SK-N-SH (cell line): ENCODE results near the gene RPP30. TPM values are rescaled to one million over a fixed set of nuclear protein-coding genes. Genes with fewer than 3 reads are reported as not detected.

Experiments
- CTCF ChIA-PET: fragments of 300-600, 350-600 bp; formaldehyde crosslinking; extraction: SDS; loops from one replicate; lab custom pipeline; 2021; lab: Yijun Ruan, JAX
- POLR2A ChIA-PET: fragments of 350-600 bp; sonication (Branson Sonifier 250); formaldehyde crosslinking; extraction: SDS; loops from one replicate; lab custom pipeline; 2020; ENCODE audit warnings: antibody characterized with exemption, inconsistent platforms; lab: Yijun Ruan, JAX
- DNase-seq: peaks from one replicate; pipeline ENCODE4 v3.0.0; 2012
- H2AFZ ChIP-seq: fragments of 200-600 bp; sonication (generic); 2 replicates; pipeline ENCODE4 v1.8.1; 2016; ENCODE audit warnings: antibody characterized with exemption, mild to moderate bottlenecking, low read depth
- H3F3A ChIP-seq: fragments of 200-600 bp; sonication (generic); replicated peaks from 2 replicates; pipeline ENCODE3; 2016; ENCODE audit warnings: antibody characterized with exemption, mild to moderate bottlenecking; ENCODE audit not compliant: insufficient read depth
- H3K27ac ChIP-seq, 2 experiments: fragments of 200-500 bp in 1 of 2; fragments of 200-600 bp in 1 of 2; sonication (Bioruptor generic) in 1 of 2; sonication (generic), shearing (Covaris generic) in 1 of 2; 2 replicates each; pipeline versions ENCODE4 v1.5.1 to v1.6.1; 2014 to 2016; ENCODE audit warnings: low read depth in 2 of 2, inconsistent platforms in 1 of 2, low read length in 1 of 2, mild to moderate bottlenecking in 1 of 2, mixed read lengths in 1 of 2
- H3K27me3 ChIP-seq: fragments of 200-600 bp; sonication (generic), shearing (Covaris generic); 2 replicates; pipeline ENCODE4 v1.6.1; 2016; ENCODE audit warnings: mixed run types; ENCODE audit not compliant: insufficient read depth
- H3K36me3 ChIP-seq, 2 experiments: fragments of 200-500 bp in 1 of 2; fragments of 200-600 bp in 1 of 2; sonication (Bioruptor generic) in 1 of 2; sonication (generic) in 1 of 2; replicated peaks in 1 of 2; 2 replicates each; pipeline versions ENCODE3 to v1.5.1; 2014 to 2016; ENCODE audit warnings: low read length in 1 of 2, mild to moderate bottlenecking in 1 of 2; ENCODE audit not compliant: insufficient read depth in 2 of 2, control insufficient read depth in 1 of 2
- H3K4me1 ChIP-seq, 2 experiments: fragments of 200-500 bp in 1 of 2; fragments of 200-600 bp in 1 of 2; sonication (Bioruptor generic) in 1 of 2; sonication (generic), shearing (Covaris generic) in 1 of 2; 2 replicates each; pipeline versions ENCODE4 v1.5.1 to v1.6.1; 2014 to 2016; ENCODE audit warnings: low read depth in 1 of 2, low read length in 1 of 2, mixed run types in 1 of 2; ENCODE audit not compliant: insufficient read depth in 2 of 2, control insufficient read depth in 1 of 2
- H3K4me2 ChIP-seq: fragments of 200-600 bp; sonication (generic), shearing (Covaris generic); 2 replicates; pipeline ENCODE4 v1.6.1; 2017; ENCODE audit warnings: mixed run types
- H3K4me3 ChIP-seq, 2 experiments: fragments of 200-500 bp in 1 of 2; fragments of 200-600 bp in 1 of 2; sonication (Bioruptor generic) in 1 of 2; sonication (generic), shearing (Covaris generic) in 1 of 2; 2 replicates each; pipeline versions ENCODE4 v1.5.1 to v1.8.1; 2014 to 2016; ENCODE audit warnings: low read depth in 2 of 2, inconsistent platforms in 1 of 2, low read length in 1 of 2, mild to moderate bottlenecking in 1 of 2, mixed read lengths in 1 of 2, moderate library complexity in 1 of 2
- H3K79me2 ChIP-seq: fragments of 200-600 bp; sonication (generic); 2 replicates; pipeline ENCODE4 v1.8.1; 2017; ENCODE audit warnings: mild to moderate bottlenecking; ENCODE audit not compliant: insufficient read depth
- H3K9ac ChIP-seq: fragments of 200-600 bp; sonication (generic); 2 replicates; pipeline ENCODE4 v1.6.1; 2017; ENCODE audit warnings: mixed run types
- H3K9me2 ChIP-seq: fragments of 200-600 bp; sonication (generic); 2 replicates; pipeline ENCODE4 v1.6.1; 2017; ENCODE audit warnings: mixed run types
- H3K9me3 ChIP-seq: fragments of 200-600 bp; sonication (generic); 2 replicates; pipeline ENCODE4 v1.6.1; 2017; ENCODE audit warnings: mixed run types, mild to moderate bottlenecking, moderate library complexity
- H4K20me1 ChIP-seq: fragments of 200-600 bp; sonication (generic); 2 replicates; pipeline ENCODE4 v1.6.1; 2017; ENCODE audit warnings: mild to moderate bottlenecking, mixed run types; ENCODE audit not compliant: insufficient read depth
- CTCF ChIP-seq: fragments of 200-600 bp; sonication (generic); IDR thresholded peaks from 2 replicates; pipeline ENCODE4 v1.6.1; 2017; ENCODE audit warnings: antibody characterized with exemption, mild to moderate bottlenecking, moderate library complexity
- EP300 ChIP-seq, 2 experiments: IDR thresholded peaks; 2 replicates each; pipeline versions ENCODE4 v1.4.0 to v1.6.1; 2012; ENCODE audit warnings: borderline replicate concordance in 1 of 2, low read depth in 1 of 2, low read length in 1 of 2
- FOXJ3 ChIP-seq: sonication (generic); formaldehyde crosslinking; IDR thresholded peaks from 2 replicates; pipeline ENCODE4 v1.5.1; 2020; ENCODE audit warnings: mild to moderate bottlenecking, missing genetic modification reagents
- POLR2AphosphoS5 ChIP-seq: IDR thresholded peaks from 2 replicates; pipeline ENCODE4 v1.6.1; 2012; ENCODE audit warnings: low read depth, low read length
- RCOR1 ChIP-seq: fragments of 150-350 bp; IDR thresholded peaks from 2 replicates; pipeline ENCODE4 v1.6.1; 2017; ENCODE audit warnings: antibody characterized with exemption, low read length
- REST ChIP-seq: IDR thresholded peaks from 2 replicates; pipeline ENCODE4 v1.6.1; 2012; ENCODE audit warnings: mild to moderate bottlenecking, low read depth, low read length, moderate library complexity
- RFX5 ChIP-seq: IDR thresholded peaks from 2 replicates; pipeline ENCODE4 v1.6.1; 2012; ENCODE audit warnings: mild to moderate bottlenecking, improper control_type of control experiment, low read length
- SMC3 ChIP-seq: IDR thresholded peaks from 2 replicates; pipeline ENCODE4 v1.6.1; 2012; ENCODE audit warnings: low read depth, low read length, improper control_type of control experiment
- TEAD4 ChIP-seq: IDR thresholded peaks from 2 replicates; pipeline ENCODE4 v1.4.0; 2012; ENCODE audit warnings: mild to moderate bottlenecking, borderline replicate concordance; ENCODE audit not compliant: insufficient read depth
- ZBTB33 ChIP-seq: IDR thresholded peaks from 2 replicates; pipeline ENCODE4 v1.4.0; 2012; ENCODE audit warnings: low read depth, borderline replicate concordance
- WGBS: methylation state at CpG from one replicate; pipeline ENCODE4 v1.1.6; 2017; ENCODE audit warnings: low lambda C conversion rate; 5-methylcytosine and 5-hydroxymethylcytosine counted together
- polyA plus RNA-seq, 3 experiments: library from polyadenylated mRNA; depleted of rRNA; stranded (reverse); fragments of >200 nt; gene quantifications; 2 replicates each; pipeline ENCODE4 v1.2.3, GENCODE V29; 2012

RPP30 gene
- polyA plus RNA-seq, 1 of the 3 experiments (the other 2 are of a cell fraction) = 16.7 TPM

- H3K27me3 ChIP-seq = no peaks in the 10 kb centered on the region
- 57% methylated on average over 4 of the region's 4 CpGs for WGBS
- H3K4me2 ChIP-seq = no peak overlapping the region
- H3K4me3 ChIP-seq = no peak overlapping the region
- no peaks in the 10 kb centered on the region for H3K9me2 ChIP-seq
- no peaks in the 10 kb centered on the region for H4K20me1 ChIP-seq
- DNase-seq = no peak
- H3F3A ChIP-seq = peaks cover 54% of the 10 kb centered on the region
- H3K79me2 ChIP-seq = no peaks in the 10 kb centered on the region
- peak overlapping the region; percentile 30 to 67; a peak in 2 of 4 replicates for H3K27ac ChIP-seq
- ChIA-PET CTCF (interaction anchor here (0.6 to 7.6 kb wide), 67 partner anchors 8 to 1001 kb away, joined by 3 to 124 read pairs (median 4); partner anchors contain the start of genes HTR7, PCGF5 and RPP30), POLR2A (no interaction called here)
- H2AFZ ChIP-seq = no peak overlapping the region
- no peaks in the 10 kb centered on the region for H3K9me3 ChIP-seq
- TF ChIP-seq FOXJ3 (CRISPR knock-in tag) = no peak
- TF ChIP-seq TEAD4 = no peak
- no peak for TF ChIP-seq RFX5
- TF ChIP-seq REST = no peak
- TF ChIP-seq POLR2AphosphoS5 = no peak
- no peak for TF ChIP-seq CTCF
- TF ChIP-seq SMC3 = no peak
- no peak for TF ChIP-seq EP300 (IDR thresholded peaks at IDR 0.05; ENCODE audit: borderline replicate concordance in 1 of 2, low read depth in 1 of 2, low read length in 1 of 2)
- TF ChIP-seq RCOR1 = no peak
- H3K4me1 ChIP-seq = peaks cover 4 to 7% of the 10 kb centered on the region in 2 experiments; a peak in 2 of 4 replicates
- H3K36me3 ChIP-seq = peaks cover 6 to 31% of the 10 kb centered on the region in 2 experiments
- no peak overlapping the region for H3K9ac ChIP-seq
These were observed 40.4 kb downstream of the RPP30 start for GRCh38 chr10:90912174-90912573.

- Histone ChIP-seq H3K9me2 (no peaks in the 10 kb centered on the region), H3K4me2 (no peak overlapping the region), H3K4me3 (no peak overlapping the region), H2AFZ (no peak overlapping the region), H3K9me3 (no peaks in the 10 kb centered on the region), H3K9ac (no peak overlapping the region), H3K4me1 (peaks cover 7 to 12% of the 10 kb centered on the region in 2 experiments), H3K79me2 (no peaks in the 10 kb centered on the region), H3F3A (peaks cover 62% of the 10 kb centered on the region), H3K27ac (peak overlapping the region; percentile 30 to 67; a peak in 1 of 4 replicates), H3K27me3 (no peaks in the 10 kb centered on the region), H3K36me3 (peaks cover 6 to 30% of the 10 kb centered on the region in 2 experiments), H4K20me1 (no peaks in the 10 kb centered on the region)
- TF ChIP-seq ZBTB33 (no peak), POLR2AphosphoS5 (peak; percentile 57)
- 100% methylated on average over 7 of the region's 7 CpGs for WGBS
- no peak for DNase-seq
- CTCF ChIA-PET = interaction anchor here (0.8 to 7.6 kb wide), 8 partner anchors 19 to 581 kb away, joined by 3 to 124 read pairs (median 12); no protein-coding TSS in a partner anchor
- POLR2A ChIA-PET = no interaction called here
These were observed 41.2 kb downstream of the RPP30 start for GRCh38 chr10:90912854-90913479.
